ENCODE results near the gene RGS10.
"Not testable (repeated sequence)": the region's sequence is repeated elsewhere in the genome, so short reads cannot be mapped to it uniquely, and the experiment has no call there.

RGS10 gene

GRCh38 chr10:119542357-119542987 is at the start of gene RGS10:
RGS10 (minus strand) TSS chr10:119542719; CDS start chr10:119542638, 81 bp downstream.
- peak; percentile 92 for DNase-seq

GRCh38 chr10:119588071-119588470 is 45.6 kb upstream of the RGS10 start:
- no peak for DNase-seq

- no peak for DNase-seq
Measured at GRCh38 chr10:119578355-119578754, 35.8 kb upstream of the RGS10 start.

GRCh38 chr10:119575991-119576390 is 33.5 kb upstream of the RGS10 start:
- no peak for DNase-seq

DNA sequence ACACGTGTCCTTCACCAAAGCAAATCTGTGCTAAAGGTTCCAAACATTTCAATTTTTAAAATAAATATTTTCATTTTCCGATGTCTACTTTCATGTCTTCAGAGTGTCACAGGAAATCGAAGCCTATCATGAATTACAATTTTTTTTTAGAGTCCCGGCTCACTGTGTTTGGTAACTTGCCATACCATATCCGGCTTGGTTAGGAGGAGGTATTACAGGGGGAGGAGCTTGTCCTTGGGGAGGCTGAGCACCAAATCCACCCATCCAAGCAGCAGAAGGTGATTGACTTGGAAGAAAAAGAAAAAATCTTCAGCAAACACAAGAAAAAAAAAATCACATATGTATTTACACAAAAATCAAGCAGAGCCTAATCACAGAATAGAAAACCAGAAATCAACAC is 33.0 kb upstream of the RGS10 start:
- peak; percentile 26 for DNase-seq

DNA sequence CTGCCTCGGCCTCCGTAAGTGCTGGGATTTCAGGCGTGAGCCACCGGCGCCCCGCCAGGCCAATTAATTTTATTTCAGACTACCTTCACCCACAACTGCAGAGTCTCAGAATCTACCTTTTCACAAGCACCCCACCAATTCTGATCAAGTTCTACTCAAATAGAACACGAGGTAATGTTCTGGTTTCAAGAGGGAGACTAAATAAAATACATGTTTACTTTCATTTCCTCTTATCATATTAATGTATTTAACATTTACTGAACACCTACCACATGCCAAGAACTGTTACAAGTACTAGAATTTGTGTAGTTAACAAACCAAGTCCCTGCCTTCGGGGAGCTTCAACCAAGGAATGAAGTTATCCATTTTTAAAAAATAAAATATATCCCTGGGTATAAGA is 25.5 kb upstream of the RGS10 start:
- DNase-seq: no peak

GRCh38 chr10:119562097-119562496 is 19.6 kb upstream of the RGS10 start:
- DNase-seq: no peak

DNA sequence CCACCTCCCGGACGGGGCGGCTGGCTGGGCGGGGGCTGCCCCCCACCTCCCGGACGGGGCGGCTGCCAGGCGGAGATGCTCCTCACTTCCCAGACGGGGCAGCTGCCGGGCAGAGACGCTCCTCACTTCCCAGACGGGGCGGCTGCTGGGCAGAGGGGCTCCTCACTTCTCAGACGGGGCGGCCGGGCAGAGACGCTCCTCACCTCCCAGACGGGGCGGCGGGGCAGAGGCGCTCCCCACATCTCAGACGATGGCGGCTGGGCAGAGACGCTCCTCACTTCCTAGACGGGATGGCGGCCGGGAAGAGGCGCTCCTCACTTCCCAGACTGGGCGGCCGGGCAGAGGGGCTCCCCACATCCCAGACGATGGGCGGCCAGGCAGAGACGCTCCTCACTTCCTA is 17.0 kb upstream of the RGS10 start:
- DNase-seq: not testable (repeated sequence)

- not testable (repeated sequence) for DNase-seq
Measured at GRCh38 chr10:119556081-119556480, 13.6 kb upstream of the RGS10 start.

DNA sequence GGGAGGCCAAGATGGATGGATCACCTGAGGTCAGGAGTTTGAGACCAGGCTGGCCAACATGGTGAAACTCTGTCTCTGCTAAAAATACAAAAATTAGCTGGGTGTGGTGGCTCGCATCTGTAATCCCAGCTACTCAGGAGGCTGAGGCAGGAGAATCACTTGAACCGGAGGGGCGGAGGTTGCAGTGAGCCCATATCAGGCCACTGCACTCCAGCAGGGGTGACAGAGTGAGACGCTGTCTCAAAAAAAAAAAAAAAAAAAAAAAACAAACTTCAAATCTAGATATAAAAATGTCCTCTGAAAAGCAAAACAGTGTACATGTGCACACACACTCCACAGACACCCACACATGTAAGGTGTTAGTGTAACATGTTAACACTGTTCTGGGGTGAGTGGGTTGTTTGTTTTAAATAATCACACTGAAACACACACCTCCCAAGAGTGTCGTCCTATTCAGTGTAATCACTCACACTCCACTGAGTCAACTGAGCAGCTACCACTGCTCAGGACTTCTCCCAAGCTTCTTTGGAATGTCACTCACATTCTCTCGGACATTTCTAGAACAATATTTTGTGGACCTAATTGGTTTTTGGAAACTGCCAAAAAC is 12.8 kb upstream of the RGS10 start:
- no peak for DNase-seq

DNA sequence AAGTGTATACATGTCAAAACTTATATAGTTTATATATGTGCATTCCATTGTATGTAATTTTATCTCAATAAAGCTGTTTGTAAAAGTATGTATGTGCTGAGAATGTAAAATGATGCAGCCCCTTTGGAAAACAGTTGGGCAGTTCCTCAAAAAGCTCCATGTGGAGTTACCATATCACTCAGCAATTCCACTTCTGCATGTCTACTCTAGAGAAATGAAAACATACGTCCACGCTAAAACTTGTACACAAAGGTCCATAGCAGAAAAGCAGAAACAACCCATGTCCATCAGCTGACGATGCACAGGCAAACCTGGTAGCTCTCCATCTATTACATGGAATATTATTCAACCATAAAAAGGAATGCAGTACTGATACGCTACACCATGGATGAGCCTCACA is 8.3 kb upstream of the RGS10 start:
- no peak for DNase-seq

GRCh38 chr10:119549247-119549999 is 6.9 kb upstream of the RGS10 start:
- DNase-seq: no peak

- no peak for DNase-seq
Measured at GRCh38 chr10:119546009-119546408, 3.5 kb upstream of the RGS10 start.

DNA sequence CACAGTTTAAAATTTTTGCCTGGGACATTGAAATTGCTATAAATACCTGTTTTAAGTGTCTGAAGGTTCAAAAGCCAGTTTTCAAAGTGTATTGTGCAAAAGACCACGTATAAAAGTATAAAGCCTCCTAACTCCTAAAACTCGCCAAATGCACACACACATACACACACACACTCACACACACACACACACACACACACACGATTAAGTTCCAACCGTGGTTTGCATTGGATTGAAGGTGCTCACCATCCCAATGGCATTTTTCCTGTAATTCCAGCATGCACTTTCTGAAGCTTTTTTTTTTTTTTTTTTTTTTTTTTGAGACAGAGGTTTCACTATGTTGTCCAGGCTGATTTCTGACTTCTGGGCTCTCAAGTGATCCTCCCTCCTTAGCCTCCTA is 2.8 kb upstream of the RGS10 start:
- DNase-seq: no peak

DNA sequence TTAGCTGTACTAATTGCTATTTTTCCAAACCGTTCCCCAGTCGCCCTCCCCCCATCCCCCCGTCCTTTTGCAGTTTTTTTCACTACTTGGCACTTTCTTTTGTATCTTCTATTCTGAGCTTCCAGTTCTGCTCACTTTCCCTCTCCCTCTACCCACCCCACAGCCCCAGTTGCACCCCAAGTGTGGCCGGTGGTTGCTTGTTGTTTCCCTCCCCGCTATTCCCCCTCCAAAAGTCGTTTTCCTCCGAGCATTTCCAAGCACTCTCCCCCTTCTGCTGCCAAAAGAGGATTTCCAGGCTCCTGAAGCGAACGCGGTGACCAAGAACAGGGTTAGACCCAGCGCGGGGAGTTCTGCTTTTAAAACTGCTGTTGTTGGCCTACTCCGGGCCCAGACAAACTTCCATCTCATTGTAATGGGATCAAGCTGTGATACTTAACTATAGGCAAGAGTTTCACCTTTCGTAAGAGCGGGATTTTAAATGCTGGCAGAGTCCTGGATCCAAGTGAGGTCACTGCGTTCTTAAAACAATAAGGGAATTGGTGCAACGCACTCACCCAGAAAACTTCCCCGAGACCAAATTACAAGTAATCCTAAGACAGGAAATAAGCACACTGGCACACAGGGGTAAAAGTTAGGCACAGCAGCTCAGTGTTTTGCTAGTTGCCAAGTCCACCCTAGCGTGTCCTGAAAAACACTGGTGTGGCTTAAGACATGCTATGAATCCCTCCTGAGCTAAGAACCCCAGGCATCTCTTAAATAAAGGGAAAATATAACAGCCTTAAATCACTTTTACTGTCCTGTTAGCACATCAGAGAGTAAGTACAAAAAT is 1.5 kb upstream of the RGS10 start:
- no peak for DNase-seq

DNA sequence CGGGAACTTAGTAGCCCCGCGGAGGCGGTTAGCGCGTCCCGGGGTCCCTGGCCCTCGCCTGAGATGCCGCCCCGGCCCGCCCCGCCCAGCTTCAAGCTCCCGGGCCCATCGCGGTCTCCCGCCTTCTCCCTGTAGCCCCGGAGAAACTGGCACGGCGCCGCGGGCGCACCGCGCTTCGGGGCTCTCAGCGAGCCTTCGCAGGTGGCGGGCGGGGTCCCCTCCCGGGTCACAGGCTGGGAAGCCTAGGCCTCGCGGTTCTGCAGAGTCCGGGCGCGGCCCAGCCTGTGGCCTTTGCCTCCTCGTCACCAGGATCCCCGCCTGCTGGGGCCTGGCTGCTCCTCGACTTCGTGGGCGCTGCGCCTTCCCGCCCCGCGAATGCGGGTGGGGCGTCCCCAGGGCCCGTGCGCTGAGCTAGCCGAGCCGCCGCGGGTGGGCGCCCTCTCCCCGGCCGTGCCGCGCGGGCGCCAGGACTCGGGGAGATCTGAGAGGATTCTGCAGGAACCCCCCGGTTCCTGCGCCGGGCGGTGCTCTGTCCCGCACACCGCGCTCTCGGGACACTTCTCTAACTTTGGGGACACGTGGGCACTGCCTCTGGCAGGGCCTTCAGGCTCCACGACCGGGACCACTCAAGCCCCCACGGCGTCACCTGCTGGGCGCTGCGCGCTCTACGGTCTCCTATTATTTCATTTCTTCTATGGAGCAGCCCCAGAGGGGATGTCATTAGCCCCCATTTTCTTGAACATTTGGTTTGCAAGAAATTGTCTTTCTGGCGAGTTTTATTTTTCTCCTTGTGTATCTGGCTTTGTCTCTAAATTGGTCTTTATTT is 682 bp upstream of the RGS10 start:
- peak; percentile 69 for DNase-seq

- DNase-seq: peak; percentile 42
Measured at GRCh38 chr10:119541459-119542356, 811 bp downstream of the RGS10 start.

GRCh38 chr10:119541046-119541445 is 1.5 kb downstream of the RGS10 start:
- DNase-seq: peak; percentile 46

GRCh38 chr10:119540038-119540437 is 2.5 kb downstream of the RGS10 start:
- no peak for DNase-seq

DNA sequence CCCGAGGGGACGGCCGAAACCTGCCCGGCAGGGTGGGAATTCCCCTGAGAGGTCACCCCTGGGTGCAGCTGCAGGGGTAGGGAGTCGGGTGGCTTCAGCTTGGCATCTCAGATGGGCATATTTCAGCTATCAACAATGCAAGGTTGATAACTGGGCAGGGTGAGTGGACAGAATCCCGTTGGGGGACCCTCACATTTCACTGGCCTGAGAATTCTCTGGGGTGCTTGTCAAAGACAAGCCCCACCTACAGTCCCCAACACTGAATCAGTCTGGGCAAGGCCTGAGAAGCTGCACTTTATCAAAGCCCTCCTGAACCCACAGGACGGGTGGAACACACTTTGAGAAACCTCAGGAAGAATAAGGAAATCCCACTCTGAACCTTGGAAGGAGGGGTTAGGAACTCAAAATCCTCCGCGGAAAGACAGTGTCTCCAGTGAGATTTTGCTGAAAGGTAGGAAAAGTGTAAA is 3.1 kb downstream of the RGS10 start:
- DNase-seq: no peak

Measured in activated CD4-positive, alpha-beta T cell treated with anti-CD3 and anti-CD28 coated beads, Interleukin-2, amount 50 U/mL, for 16 hours (primary cell).